Measurements from ENCODE around the gene PRCC. TPM values are rescaled to one million over a fixed set of nuclear protein-coding genes. Genes with fewer than 3 reads are reported as not detected.

The PRCC gene
- total RNA-seq: 10 to 100 TPM; 35.4 to 73.4 (median 56.8) TPM

DNA sequence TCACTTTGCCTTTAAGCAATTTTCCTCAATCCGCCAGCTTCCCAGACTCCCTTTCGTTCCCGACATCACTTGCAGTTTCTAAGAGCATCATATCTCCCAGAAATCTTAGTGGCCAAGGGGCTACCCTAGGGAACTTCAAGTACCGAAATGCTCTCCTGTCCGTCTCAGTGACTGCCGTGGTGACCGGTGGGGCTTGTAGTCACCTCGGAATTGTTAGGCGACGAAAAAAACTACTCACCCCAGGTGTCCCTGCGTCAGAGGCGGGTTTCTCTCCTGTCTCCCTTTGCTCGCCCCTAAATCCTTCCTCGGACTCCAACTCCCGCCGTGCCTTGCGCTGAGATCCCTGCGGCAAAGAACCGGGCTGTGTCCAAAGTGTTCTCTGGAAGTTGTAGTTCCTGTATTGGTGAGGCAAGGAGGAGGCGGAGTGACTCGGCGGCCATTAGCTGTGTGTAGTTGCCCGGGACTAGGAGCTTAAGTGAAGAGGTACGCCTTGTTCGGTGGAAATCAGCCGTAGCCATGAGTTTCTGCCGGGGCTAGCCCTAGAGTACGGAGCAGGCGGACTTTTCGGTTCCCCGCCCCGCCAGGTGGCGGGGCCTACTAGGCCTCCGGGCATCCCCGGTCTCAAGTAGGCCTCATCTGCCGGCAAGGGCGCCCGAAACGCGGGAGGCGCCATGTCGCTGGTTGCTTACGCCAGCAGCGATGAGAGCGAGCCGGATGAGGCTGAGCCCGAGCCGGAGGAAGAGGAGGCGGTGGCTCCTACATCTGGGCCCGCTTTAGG, at the start of gene PRCC:
Gene PRCC (plus strand): TSS at position 435 of the 778 bp plus-strand sequence. CDS start 237 bp downstream, at position 672.
- H3K4me1 ChIP-seq (replicated peaks in 1 of 2): peaks cover 14 to 21% of the 10 kb centered on the region in 2 donors
- H3K27ac ChIP-seq: peak within 1 kb of the TSS; percentile 80 to 90
- peak; percentile 92 to 96 (median 96) for ATAC-seq (replicated peaks in 6 of 8)
- in situ Hi-C loops (cut with MboI; ENCODE audit: low pct_unique_long_range_greater_than_20kb in 2 of 9, low sequenced_read_pairs in 9 of 9, unreplicated experiment in 9 of 9): no loop called here
- peak within 1 kb of the TSS; percentile 67 to 82 (median 72) for H3K4me3 ChIP-seq
- 0 to 4% (median 2%) methylated on average over 3 to 31 of the region's 50 CpGs; no CpG with 5 or more reads in 1 of the 10 experiments for WGBS, 10 experiments

GRCh38 chr1:156721131-156721530, 46.2 kb upstream of the PRCC start:
- no peak for ATAC-seq (replicated peaks in 6 of 8)
- peaks cover 12% of the 10 kb centered on the region in 2 donors for H3K4me1 ChIP-seq (replicated peaks in 1 of 2)
- in situ Hi-C loops (cut with MboI; ENCODE audit: low pct_unique_long_range_greater_than_20kb in 2 of 9, low sequenced_read_pairs in 9 of 9, unreplicated experiment in 9 of 9): loop anchor here in 1 of 9 experiments (5.0 kb wide), 1 partner anchor 34 kb away; no protein-coding TSS in a partner anchor
- H3K27ac ChIP-seq: no peak overlapping the region
- WGBS, 10 experiments: 60 to 100% (median 77%) methylated on average over 1 to 2 of the region's 2 CpGs; no CpG with 5 or more reads in 6 of the 10 experiments
- H3K4me3 ChIP-seq: no peak overlapping the region

DNA sequence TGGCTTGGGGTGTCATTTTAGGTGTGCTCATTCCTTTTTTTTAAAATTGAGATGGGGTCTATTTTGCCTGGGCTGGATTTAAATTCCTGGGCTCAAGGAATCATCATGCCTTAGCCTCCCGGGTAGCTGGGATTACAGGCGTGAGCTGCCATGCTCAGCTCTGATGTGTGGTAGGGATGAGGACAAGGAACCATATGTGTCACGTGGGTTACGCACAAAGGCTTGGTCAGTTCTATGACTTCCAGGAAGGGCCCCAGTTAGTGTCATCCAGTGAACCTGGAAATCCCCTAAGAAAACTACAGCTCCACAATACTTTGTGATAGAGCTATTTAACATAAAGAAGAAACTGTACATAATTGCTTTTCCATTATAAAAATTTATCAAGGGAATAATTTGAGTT, 45.8 kb upstream of the PRCC start:
- WGBS, 10 experiments: 83 to 100% (median 94%) methylated on average over 1 to 4 of the region's 4 CpGs; no CpG with 5 or more reads in 3 of the 10 experiments
- Histone ChIP-seq H3K27ac (no peak overlapping the region), H3K4me3 (no peak overlapping the region), H3K4me1 (replicated peaks in 1 of 2) (peaks cover 15 to 16% of the 10 kb centered on the region in 2 donors)
- no peak for ATAC-seq (replicated peaks in 6 of 8)
- in situ Hi-C loops (cut with MboI; ENCODE audit: low pct_unique_long_range_greater_than_20kb in 2 of 9, low sequenced_read_pairs in 9 of 9, unreplicated experiment in 9 of 9): loop anchor here in 1 of 9 experiments (5.0 kb wide), 1 partner anchor 34 kb away; no protein-coding TSS in a partner anchor

GRCh38 chr1:156725683-156726280, 41.6 kb upstream of the PRCC start:
- peak; percentile 37 to 49 (median 46) for ATAC-seq (replicated peaks in 6 of 8)
- H3K27ac ChIP-seq: no peak overlapping the region
- H3K4me3 ChIP-seq: peak overlapping the region; percentile 59 to 86 (median 81)
- 0 to 36% (median 14%) methylated on average over 1 to 16 of the region's 18 CpGs for WGBS, 10 experiments
- H3K4me1 ChIP-seq (replicated peaks in 1 of 2): peaks cover 37 to 39% of the 10 kb centered on the region in 2 donors
- in situ Hi-C loops (cut with MboI; ENCODE audit: low pct_unique_long_range_greater_than_20kb in 2 of 9, low sequenced_read_pairs in 9 of 9, unreplicated experiment in 9 of 9): no loop called here

GRCh38 chr1:156726549-156727226, 40.6 kb upstream of the PRCC start:
- H3K4me1 ChIP-seq (replicated peaks in 1 of 2): peaks cover 37 to 39% of the 10 kb centered on the region in 2 donors
- peak overlapping the region; percentile 59 to 86 (median 81) for H3K4me3 ChIP-seq
- 0 to 52% (median 32%) methylated on average over 2 to 15 of the region's 15 CpGs; no CpG with 5 or more reads in 2 of the 10 experiments for WGBS, 10 experiments
- no peak for ATAC-seq (replicated peaks in 6 of 8)
- H3K27ac ChIP-seq: no peak overlapping the region
- in situ Hi-C loops (cut with MboI; ENCODE audit: low pct_unique_long_range_greater_than_20kb in 2 of 9, low sequenced_read_pairs in 9 of 9, unreplicated experiment in 9 of 9): no loop called here

DNA sequence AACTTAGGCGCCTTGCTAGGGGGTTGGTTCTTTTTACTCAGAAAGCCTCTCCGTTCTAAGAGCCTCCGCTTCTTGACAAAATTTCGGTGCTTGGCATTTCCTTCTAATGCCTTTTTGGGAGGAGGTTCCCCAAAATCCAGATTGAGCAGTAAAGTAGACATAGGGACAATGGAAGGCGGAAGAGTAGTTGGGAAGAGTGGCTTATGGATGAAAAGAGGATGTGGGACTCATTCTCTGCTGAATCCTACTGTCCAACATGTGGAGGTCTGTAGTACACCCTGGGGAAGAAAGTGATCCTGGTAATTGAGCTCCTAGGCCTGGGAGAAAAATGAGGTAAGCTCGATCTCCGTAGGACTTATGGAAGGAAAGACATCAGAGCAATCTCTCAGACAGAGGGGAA, 39.8 kb upstream of the PRCC start:
- ATAC-seq (replicated peaks in 6 of 8): no peak
- 0 to 56% (median 25%) methylated on average over 1 to 7 of the region's 7 CpGs; no CpG with 5 or more reads in 1 of the 10 experiments for WGBS, 10 experiments
- peaks cover 37 to 39% of the 10 kb centered on the region in 2 donors for H3K4me1 ChIP-seq (replicated peaks in 1 of 2)
- H3K27ac ChIP-seq: peak overlapping the region; percentile 96
- H3K4me3 ChIP-seq: peak overlapping the region; percentile 59 to 86 (median 81)
- in situ Hi-C loops (cut with MboI; ENCODE audit: low pct_unique_long_range_greater_than_20kb in 2 of 9, low sequenced_read_pairs in 9 of 9, unreplicated experiment in 9 of 9): no loop called here

DNA sequence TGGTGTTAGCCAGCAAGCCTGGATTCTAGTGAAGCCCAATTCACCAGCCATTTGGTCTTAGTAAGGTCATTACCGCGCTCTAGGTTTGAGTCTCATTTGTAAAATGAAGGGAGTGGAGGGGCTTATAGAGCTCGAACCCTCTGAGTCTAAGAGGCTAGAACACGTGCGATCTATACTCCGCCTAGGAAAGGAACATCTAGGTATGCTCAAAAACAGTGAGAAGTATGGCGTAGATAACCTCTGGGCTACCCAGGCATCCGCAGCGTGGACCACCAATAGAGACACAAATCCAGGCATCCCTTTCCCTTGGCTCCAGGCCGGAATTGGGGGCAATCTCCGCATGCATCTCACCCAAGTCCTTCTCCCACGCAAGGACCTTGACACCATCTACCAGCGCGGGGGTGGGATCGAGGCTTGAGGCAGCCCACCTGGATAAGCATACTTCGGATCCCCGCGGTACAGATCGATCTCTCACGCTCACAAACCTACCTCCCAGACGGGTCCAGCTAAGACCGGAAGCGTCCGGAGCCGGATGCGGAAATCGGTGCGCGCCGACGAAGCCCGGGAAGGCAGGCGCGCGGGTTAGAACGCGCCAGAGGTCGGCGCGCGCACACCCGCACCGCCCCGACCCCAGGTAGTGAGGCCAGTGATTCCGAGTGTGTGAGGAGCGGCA, 39.3 kb upstream of the PRCC start, which contains the start of gene METTL25B:
Gene METTL25B (plus strand): TSS at position 544 of the 673 bp plus-strand sequence. CDS start 636 bp downstream, outside the sequence.
- 0 to 2% (median 0%) methylated on average over 5 to 27 of the region's 46 CpGs; no CpG with 5 or more reads in 2 of the 10 experiments for WGBS, 10 experiments

GRCh38 chr1:156728599-156729462, 38.5 kb upstream of the PRCC start, which contains the start of gene ISG20L2:
ISG20L2 (minus strand) TSS chr1:156728766; CDS start chr1:156727652, 1,114 bp downstream.
- Histone ChIP-seq H3K27ac (peak within 1 kb of the TSS; percentile 96), H3K4me3 (peak within 1 kb of the TSS; percentile 59 to 86 (median 81)), H3K4me1 (replicated peaks in 1 of 2) (peaks cover 37 to 39% of the 10 kb centered on the region in 2 donors)
- in situ Hi-C loops (cut with MboI; ENCODE audit: low pct_unique_long_range_greater_than_20kb in 2 of 9, low sequenced_read_pairs in 9 of 9, unreplicated experiment in 9 of 9): no loop called here
- peak; percentile 87 to 93 (median 91) for ATAC-seq (replicated peaks in 6 of 8)
- WGBS, 10 experiments: 1 to 16% (median 8%) methylated on average over 3 to 36 of the region's 57 CpGs; no CpG with 5 or more reads in 1 of the 10 experiments

More for the DNA sequence above, 39.3 kb upstream of the PRCC start, which contains the start of gene METTL25B:
- peak; percentile 69 to 83 (median 78) for ATAC-seq (replicated peaks in 6 of 8)
- Histone ChIP-seq H3K27ac (peak within 1 kb of the TSS; percentile 96), H3K4me3 (peak within 1 kb of the TSS; percentile 59 to 86 (median 81)), H3K4me1 (replicated peaks in 1 of 2) (peaks cover 37 to 39% of the 10 kb centered on the region in 2 donors)
- in situ Hi-C loops (cut with MboI; ENCODE audit: low pct_unique_long_range_greater_than_20kb in 2 of 9, low sequenced_read_pairs in 9 of 9, unreplicated experiment in 9 of 9): no loop called here

- 84 to 100% (median 100%) methylated on average over 1 to 4 of the region's 20 CpGs; no CpG with 5 or more reads in 5 of the 10 experiments for WGBS, 10 experiments
- Histone ChIP-seq H3K4me3 (no peak overlapping the region), H3K27ac (no peak overlapping the region), H3K4me1 (replicated peaks in 1 of 2) (peaks cover 10 to 12% of the 10 kb centered on the region in 2 donors)
- ATAC-seq (replicated peaks in 6 of 8): peak in 1 of 8 experiments; percentile 15
- in situ Hi-C loops (cut with MboI; ENCODE audit: low pct_unique_long_range_greater_than_20kb in 2 of 9, low sequenced_read_pairs in 9 of 9, unreplicated experiment in 9 of 9): no loop called here
Measured at GRCh38 chr1:156733989-156734584, 33.2 kb upstream of the PRCC start.

GRCh38 chr1:156738407-156738806, 28.9 kb upstream of the PRCC start:
- Histone ChIP-seq H3K27ac (no peak overlapping the region), H3K4me3 (no peak overlapping the region), H3K4me1 (replicated peaks in 1 of 2) (peaks cover 14 to 16% of the 10 kb centered on the region in 2 donors)
- ATAC-seq (replicated peaks in 6 of 8): no peak
- 87 to 100% (median 93%) methylated on average over 1 to 9 of the region's 10 CpGs; no CpG with 5 or more reads in 1 of the 10 experiments for WGBS, 10 experiments
- in situ Hi-C loops (cut with MboI; ENCODE audit: low pct_unique_long_range_greater_than_20kb in 2 of 9, low sequenced_read_pairs in 9 of 9, unreplicated experiment in 9 of 9): no loop called here

GRCh38 chr1:156738916-156739315, 28.4 kb upstream of the PRCC start:
- 67 to 100% (median 100%) methylated on average over 2 of the region's 2 CpGs; no CpG with 5 or more reads in 3 of the 10 experiments for WGBS, 10 experiments
- no peak overlapping the region for H3K27ac ChIP-seq
- no peak for ATAC-seq (replicated peaks in 6 of 8)
- in situ Hi-C loops (cut with MboI; ENCODE audit: low pct_unique_long_range_greater_than_20kb in 2 of 9, low sequenced_read_pairs in 9 of 9, unreplicated experiment in 9 of 9): no loop called here
- peaks cover 14 to 16% of the 10 kb centered on the region in 2 donors for H3K4me1 ChIP-seq (replicated peaks in 1 of 2)
- H3K4me3 ChIP-seq: no peak overlapping the region
